ENCODE data around the gene PSMA3. TPM values are rescaled to one million over a fixed set of nuclear protein-coding genes. Genes with fewer than 3 reads are reported as not detected.

PSMA3 gene
- total and polyA plus RNA-seq, 9 of the 15 experiments (the other 6 are each of a cell fraction or from before 2014, with no cell fraction given): 129 to 786 (median 319) TPM

- TF ChIP-seq ZNF318 (IDR thresholded peaks at IDR 0.05; ENCODE audit: borderline replicate concordance in 1 of 2, low read depth in 1 of 2) (0 out of 4 replicates have a peak, but pooled peaks of 1 of the 2 experiments have one; percentile 60), HINFP (tag; conservative IDR thresholded peaks at IDR 0.05; ENCODE audit: low read depth) (no peak), ZNF174 (CRISPR knock-in tag; IDR thresholded peaks at IDR 0.05) (no peak), SMAD2 (IDR thresholded peaks at IDR 0.05; ENCODE audit: low read depth, low read length) (no peak), ZNF143 (CRISPR knock-in tag; IDR thresholded peaks at IDR 0.05) (no peak), TAF9B (IDR thresholded peaks at IDR 0.05; ENCODE audit: partially characterized antibody) (peak; percentile 42), ZBTB7A (IDR thresholded peaks at IDR 0.05; ENCODE audit: borderline replicate concordance, control insufficient read depth, low read depth, low read length) (no peak), U2AF1 (optimal IDR thresholded peaks at IDR 0.05; ENCODE audit: low read depth, low read length) (no peak), NEUROD1 (IDR thresholded peaks at IDR 0.05; ENCODE audit: borderline replicate concordance, low read depth, low read length, partially characterized antibody) (peak; percentile 21), GABPB2 (CRISPR knock-in tag; conservative IDR thresholded peaks at IDR 0.05) (no peak), ESRRA (IDR thresholded peaks at IDR 0.05; ENCODE audit: borderline replicate concordance, low read depth) (no peak), CBFA2T2 (conservative IDR thresholded peaks at IDR 0.05) (peak; percentile 33; the same call in 1 of the 2 replicates), MEIS2 (IDR thresholded peaks at IDR 0.05; ENCODE audit: partially characterized antibody) (peak; percentile 98)
- TF ChIP-seq, protein P1, sequence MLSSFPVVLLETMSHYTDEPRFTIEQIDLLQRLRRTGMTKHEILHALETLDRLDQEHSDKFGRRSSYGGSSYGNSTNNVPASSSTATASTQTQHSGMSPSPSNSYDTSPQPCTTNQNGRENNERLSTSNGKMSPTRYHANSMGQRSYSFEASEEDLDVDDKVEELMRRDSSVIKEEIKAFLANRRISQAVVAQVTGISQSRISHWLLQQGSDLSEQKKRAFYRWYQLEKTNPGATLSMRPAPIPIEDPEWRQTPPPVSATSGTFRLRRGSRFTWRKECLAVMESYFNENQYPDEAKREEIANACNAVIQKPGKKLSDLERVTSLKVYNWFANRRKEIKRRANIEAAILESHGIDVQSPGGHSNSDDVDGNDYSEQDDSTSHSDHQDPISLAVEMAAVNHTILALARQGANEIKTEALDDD (IDR thresholded peaks at IDR 0.05): peak; percentile 65
- TF ChIP-seq, protein P2, sequence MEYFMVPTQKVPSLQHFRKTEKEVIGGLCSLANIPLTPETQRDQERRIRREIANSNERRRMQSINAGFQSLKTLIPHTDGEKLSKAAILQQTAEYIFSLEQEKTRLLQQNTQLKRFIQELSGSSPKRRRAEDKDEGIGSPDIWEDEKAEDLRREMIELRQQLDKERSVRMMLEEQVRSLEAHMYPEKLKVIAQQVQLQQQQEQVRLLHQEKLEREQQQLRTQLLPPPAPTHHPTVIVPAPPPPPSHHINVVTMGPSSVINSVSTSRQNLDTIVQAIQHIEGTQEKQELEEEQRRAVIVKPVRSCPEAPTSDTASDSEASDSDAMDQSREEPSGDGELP (CRISPR knock-in tag; IDR thresholded peaks at IDR 0.05; ENCODE audit: borderline replicate concordance): no peak
These were observed 36.5 kb downstream of the PSMA3 start (continued) for GRCh38 chr14:58280954-58281787.

Data from K562 (cell line).